Measurements from ENCODE around the gene TCOF1. TPM values are rescaled to one million over a fixed set of nuclear protein-coding genes. Genes with fewer than 3 reads are reported as not detected.
A peak's percentile ranks its signal among the peaks of the same experiment; 100 is the strongest.

The TCOF1 gene
- total RNA-seq (2021) (109 TPM in 2 replicates), Bru-seq, nascent RNA (percentile 80 among the genes with signal in this experiment), BruChase-seq, experiment 1, labeled RNA remaining after a 2-hour chase (percentile 72 among the genes with signal in this experiment), BruChase-seq, experiment 2, labeled RNA remaining after a 6-hour chase (percentile 84 among the genes with signal in this experiment)
- long read RNA-seq, full-length matches to known transcripts: 83 of 229 reads
- long read RNA-seq, partial matches to known transcripts: 93 of 229 reads
- long read RNA-seq, other reads (novel, unspliced or antisense): 53 of 229 reads

GRCh38 chr5:150357326-150358260 lies at the start of gene TCOF1:
TCOF1 (plus strand) TSS chr5:150357697; CDS start chr5:150357747, 50 bp downstream.
- no TSS peak for BruUV-seq (replicated peaks)
- TF ChIP-seq EZH2 (IDR thresholded peaks at IDR 0.05; ENCODE audit: borderline replicate concordance, low read depth, low read length, poor library complexity, severe bottlenecking) (no peak), CTCF (conservative IDR thresholded peaks at IDR 0.05; ENCODE audit: low read depth, low read length) (no peak)
- peaks cover 17% of the 10 kb centered on the region for H3K36me3 ChIP-seq (ENCODE audit: insufficient read depth, low read length, poor library complexity, severe bottlenecking)
- peak within 1 kb of the TSS; percentile 87 for H3K27ac ChIP-seq (ENCODE audit: low read depth, low read length, poor library complexity, severe bottlenecking)
- no peaks in the 10 kb centered on the region for H3K9me3 ChIP-seq (ENCODE audit: low read depth, low read length, poor library complexity, severe bottlenecking)
- no peaks in the 10 kb centered on the region for H3K27me3 ChIP-seq (replicated peaks; ENCODE audit: insufficient read depth, low read depth, low read length, poor library complexity)
- peak within 1 kb of the TSS; percentile 98 for H3K4me3 ChIP-seq (ENCODE audit: low read depth, low read length, poor library complexity, severe bottlenecking)
- intact Hi-C loops (cut with micrococcal nuclease; ENCODE audit: unreplicated experiment): loop anchor here (5.0 kb wide), 1 partner anchor 215 kb away; no protein-coding TSS in a partner anchor
- POLR2A ChIA-PET (ENCODE audit: low non-redundant PET): no interaction called here
- peak; percentile 98 for DNase-seq (ENCODE audit: low spot score)
- CTCF ChIA-PET: no interaction called here
- peaks cover 8% of the 10 kb centered on the region for H3K4me1 ChIP-seq (ENCODE audit: insufficient read depth, low read length, poor library complexity, severe bottlenecking)

GRCh38 chr5:150309101-150309885 lies 48.2 kb upstream of the TCOF1 start:
- Histone ChIP-seq H3K9me3 (ENCODE audit: low read depth, low read length, poor library complexity, severe bottlenecking) (no peaks in the 10 kb centered on the region), H3K36me3 (ENCODE audit: insufficient read depth, low read length, poor library complexity, severe bottlenecking) (no peaks in the 10 kb centered on the region), H3K4me3 (ENCODE audit: low read depth, low read length, poor library complexity, severe bottlenecking) (no peak overlapping the region), H3K4me1 (ENCODE audit: insufficient read depth, low read length, poor library complexity, severe bottlenecking) (peaks cover 8% of the 10 kb centered on the region), H3K27me3 (replicated peaks; ENCODE audit: insufficient read depth, low read depth, low read length, poor library complexity) (no peaks in the 10 kb centered on the region), H3K27ac (ENCODE audit: low read depth, low read length, poor library complexity, severe bottlenecking) (no peak overlapping the region)
- POLR2A ChIA-PET (ENCODE audit: low non-redundant PET): interaction anchor here (0.5 kb wide), 1 partner anchor 686 kb away, joined by 4 read pairs; no protein-coding TSS in a partner anchor
- BruUV-seq (replicated peaks): no TSS peak
- TF ChIP-seq EZH2 (IDR thresholded peaks at IDR 0.05; ENCODE audit: borderline replicate concordance, low read depth, low read length, poor library complexity, severe bottlenecking) (no peak), CTCF (conservative IDR thresholded peaks at IDR 0.05; ENCODE audit: low read depth, low read length) (no peak)
- intact Hi-C loops (cut with micrococcal nuclease; ENCODE audit: unreplicated experiment): no loop called here
- DNase-seq (ENCODE audit: low spot score): no peak
- CTCF ChIA-PET: no interaction called here

GRCh38 chr5:150309886-150310239 lies 47.6 kb upstream of the TCOF1 start:
- Histone ChIP-seq H3K4me3 (ENCODE audit: low read depth, low read length, poor library complexity, severe bottlenecking) (no peak overlapping the region), H3K27ac (ENCODE audit: low read depth, low read length, poor library complexity, severe bottlenecking) (no peak overlapping the region), H3K4me1 (ENCODE audit: insufficient read depth, low read length, poor library complexity, severe bottlenecking) (peaks cover 8% of the 10 kb centered on the region), H3K27me3 (replicated peaks; ENCODE audit: insufficient read depth, low read depth, low read length, poor library complexity) (no peaks in the 10 kb centered on the region), H3K36me3 (ENCODE audit: insufficient read depth, low read length, poor library complexity, severe bottlenecking) (no peaks in the 10 kb centered on the region), H3K9me3 (ENCODE audit: low read depth, low read length, poor library complexity, severe bottlenecking) (no peaks in the 10 kb centered on the region)
- TF ChIP-seq CTCF (conservative IDR thresholded peaks at IDR 0.05; ENCODE audit: low read depth, low read length): no peak
- no peak for TF ChIP-seq EZH2 (IDR thresholded peaks at IDR 0.05; ENCODE audit: borderline replicate concordance, low read depth, low read length, poor library complexity, severe bottlenecking)
- ChIA-PET CTCF (no interaction called here), POLR2A (ENCODE audit: low non-redundant PET) (interaction anchor here (0.5 kb wide), 1 partner anchor 686 kb away, joined by 4 read pairs; no protein-coding TSS in a partner anchor)
- intact Hi-C loops (cut with micrococcal nuclease; ENCODE audit: unreplicated experiment): no loop called here
- no TSS peak for BruUV-seq (replicated peaks)
- peak; percentile 30 for DNase-seq (ENCODE audit: low spot score)
